Middle frontal gyrus (tissue), 1 donor: Measurements from ENCODE around the gene FOS.

Experiments used
- DNase-seq: peaks from one replicate; pipeline ENCODE4 v3.0.0-alpha.2; 2015; ENCODE audit warnings: low spot score; ENCODE audit errors: extremely low spot score

The FOS gene

GRCh38 chr14:75249958-75250336 lies 28.7 kb upstream of the FOS start:
- DNase-seq = no peak

- DNase-seq = no peak
Observed at GRCh38 chr14:75250800-75251199, 27.8 kb upstream of the FOS start.

DNA sequence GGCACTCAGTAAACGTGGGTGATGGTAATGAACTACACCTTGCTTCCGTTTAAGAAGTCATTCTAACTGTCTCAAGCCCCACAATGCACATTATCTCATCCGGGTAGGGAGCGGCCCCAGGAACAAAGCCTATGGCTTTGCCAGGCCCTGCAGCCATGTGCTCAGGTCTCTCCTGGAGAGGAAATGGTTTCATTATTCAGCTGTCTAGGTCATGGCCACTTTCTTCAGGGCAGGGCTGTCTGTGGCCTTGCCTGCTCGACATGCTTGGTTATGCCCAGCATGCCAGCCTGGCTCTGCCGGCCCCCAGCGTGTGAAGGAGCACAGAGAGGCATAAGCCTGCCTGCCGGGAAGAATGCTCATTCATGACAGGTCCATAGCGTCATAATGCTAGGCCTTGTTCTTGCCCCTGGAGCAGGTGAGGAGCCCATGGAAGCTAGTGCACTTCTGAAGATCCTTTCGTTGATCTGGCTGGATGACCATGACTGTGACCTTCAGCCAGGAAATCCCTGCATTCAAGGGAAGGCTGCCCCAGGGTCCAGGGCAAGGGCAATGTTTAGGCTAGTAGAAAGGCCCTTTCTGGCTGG lies 26.3 kb upstream of the FOS start:
- DNase-seq = no peak

- no peak for DNase-seq
Observed at GRCh38 chr14:75254381-75254822, 24.2 kb upstream of the FOS start.

DNA sequence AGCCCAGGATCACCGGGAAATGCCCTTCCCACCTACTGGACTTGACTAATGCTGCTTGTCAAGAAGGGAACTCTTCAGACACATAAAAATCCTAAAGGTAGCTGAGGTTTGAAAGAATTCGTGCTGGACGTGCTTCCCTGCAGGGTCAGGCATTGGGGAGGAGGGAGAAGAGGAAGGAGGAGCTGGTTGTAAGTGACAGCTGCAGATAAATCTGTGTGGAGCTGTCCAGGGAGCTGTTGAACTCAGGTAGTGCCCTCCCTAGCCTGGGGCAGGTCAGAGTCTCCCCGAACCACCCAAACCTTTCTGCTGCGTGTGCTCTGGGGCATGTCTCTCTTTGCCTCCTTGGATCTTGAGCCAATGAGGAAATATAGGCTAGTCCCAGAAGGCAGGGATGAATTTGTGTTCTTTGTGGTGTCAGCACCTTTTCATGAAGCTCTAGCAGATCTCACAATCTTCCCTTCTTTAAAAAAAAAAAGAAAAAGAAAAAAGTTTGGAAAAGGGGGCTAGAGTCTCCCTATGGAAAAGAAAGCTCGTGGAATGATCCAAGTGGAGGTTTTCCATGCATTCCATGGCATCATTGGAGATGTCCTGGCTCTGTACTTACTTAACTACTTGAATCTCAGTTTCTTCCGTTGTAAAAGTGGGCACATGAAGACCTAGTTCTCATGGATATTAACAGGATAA lies 23.6 kb upstream of the FOS start:
- DNase-seq = no peak

DNA sequence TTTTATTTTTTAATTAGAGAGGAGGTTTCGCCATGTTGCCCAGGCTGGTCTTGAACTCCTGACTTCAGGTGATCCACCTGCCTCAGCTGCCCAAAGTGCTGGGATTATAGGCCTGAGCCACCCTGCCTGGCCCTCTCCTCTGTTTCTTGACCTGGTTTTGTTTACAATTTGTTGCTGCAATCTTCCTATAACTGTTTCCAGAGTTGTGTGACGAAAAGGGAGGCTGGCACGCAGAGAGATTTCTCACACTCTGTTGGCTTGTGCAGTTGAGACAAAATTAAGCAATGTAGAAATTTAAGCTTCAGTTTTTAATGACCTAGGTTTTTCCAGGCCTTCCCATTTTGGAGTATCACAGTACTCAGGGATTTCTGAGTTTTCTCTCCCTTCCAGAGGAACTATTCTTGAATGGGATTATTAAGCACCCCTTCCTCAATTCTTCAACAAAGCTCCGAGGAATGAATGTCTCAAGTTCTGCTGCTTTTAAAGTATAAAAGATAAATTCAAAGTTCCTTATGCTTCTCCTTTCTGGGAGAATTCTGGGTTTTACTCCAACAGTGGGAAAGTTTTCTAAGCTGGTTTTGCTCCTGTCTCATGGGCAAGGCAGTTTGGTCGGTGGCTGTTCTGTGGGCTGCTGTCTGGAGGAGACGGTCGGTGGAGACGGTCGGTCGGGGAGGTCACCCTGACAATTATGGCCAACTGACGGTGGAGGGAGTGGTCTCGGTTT lies 20.4 kb upstream of the FOS start:
- no peak for DNase-seq

DNA sequence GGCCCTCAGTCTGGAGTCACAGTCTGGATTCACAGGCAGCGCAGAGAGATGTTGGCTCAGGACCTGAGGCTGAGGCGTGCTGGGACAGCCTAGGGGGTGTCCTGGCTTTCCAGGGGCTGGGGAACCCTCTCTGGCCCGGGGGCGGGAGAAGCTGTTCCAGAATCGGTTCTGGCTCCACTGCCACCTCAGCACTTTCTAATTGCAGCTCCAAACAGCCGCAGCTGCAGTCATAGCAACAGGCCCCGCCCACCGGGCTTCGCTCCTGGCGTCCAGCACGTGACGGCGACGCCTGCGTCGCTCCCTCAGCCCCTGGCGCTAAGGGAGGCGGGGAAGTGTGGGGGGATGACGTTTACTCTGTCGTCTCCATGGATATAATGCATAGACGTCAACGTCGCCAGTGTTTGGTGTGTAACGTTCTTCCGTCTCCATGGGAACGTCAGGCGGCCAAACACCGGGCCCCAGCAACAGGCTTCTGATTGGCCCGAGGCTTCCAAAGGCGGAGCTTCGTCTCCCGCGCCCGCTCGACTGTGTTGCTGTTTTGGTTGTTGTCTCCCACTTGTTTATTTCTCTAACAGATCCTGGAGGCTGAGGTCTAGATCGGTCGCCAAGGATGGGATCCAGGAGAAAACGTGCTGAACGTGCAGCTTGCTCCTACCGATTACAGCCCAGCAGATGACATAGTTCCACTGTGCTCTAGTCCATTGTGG lies 19.7 kb upstream of the FOS start:
- DNase-seq = peak; percentile 97

DNA sequence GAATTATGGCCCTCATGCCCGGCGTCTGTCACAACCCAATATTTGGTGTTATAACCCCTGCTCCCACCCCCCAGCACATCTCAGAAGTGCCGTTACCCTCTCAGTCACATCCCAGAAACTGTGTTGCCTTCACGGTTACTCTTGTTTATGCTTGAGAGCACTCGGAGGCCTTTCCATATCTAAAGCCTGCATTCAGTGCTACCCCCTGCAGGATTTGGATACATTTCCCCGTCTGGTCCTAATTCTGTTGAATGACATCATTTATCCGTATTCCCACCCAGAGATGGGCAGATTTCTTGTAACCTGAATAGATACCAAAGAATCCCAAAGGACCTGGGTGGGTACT lies 19.1 kb upstream of the FOS start:
- DNase-seq = no peak

- DNase-seq = no peak
Observed at GRCh38 chr14:75260025-75260763, 18.4 kb upstream of the FOS start.

DNA sequence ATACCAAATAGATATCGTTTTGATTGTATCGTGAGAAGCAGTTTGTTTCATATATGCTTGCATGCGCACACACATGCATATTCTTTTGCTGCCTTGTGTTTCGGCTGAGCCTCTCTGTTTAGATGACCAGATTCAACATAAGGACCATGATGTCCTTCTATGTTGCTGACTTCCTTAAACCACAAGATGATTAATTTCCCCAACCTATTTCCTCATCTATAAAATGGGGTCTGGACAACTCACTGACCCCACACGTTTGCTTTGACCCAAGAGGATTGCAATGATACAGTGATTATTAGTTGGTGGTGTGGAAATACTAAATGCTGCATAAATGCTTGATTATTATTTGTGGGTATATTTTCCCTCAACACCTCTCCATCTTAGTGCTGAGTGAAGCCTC lies 16.8 kb upstream of the FOS start:
- no peak for DNase-seq

GRCh38 chr14:75262641-75263040 lies 16.0 kb upstream of the FOS start:
- no peak for DNase-seq

DNA sequence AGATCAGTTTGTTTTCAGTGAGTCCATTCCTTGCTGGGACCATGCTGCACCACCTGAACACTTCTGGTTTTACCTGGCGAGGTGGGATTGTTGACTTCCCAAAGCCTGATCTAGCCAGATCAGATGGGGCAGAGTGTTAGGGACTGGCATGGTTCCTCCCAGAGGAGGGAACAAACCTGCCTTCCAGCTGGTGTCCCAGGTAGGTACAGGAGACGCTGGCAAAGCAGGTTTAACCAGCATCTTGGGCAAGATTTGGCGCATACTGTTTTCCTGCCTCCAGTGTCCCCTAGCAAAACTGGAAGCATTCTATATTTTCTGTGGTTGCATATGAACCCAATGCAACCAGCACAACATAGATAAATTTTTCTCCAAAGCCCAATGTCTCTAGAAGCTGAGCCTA lies 14.6 kb upstream of the FOS start:
- no peak for DNase-seq

DNA sequence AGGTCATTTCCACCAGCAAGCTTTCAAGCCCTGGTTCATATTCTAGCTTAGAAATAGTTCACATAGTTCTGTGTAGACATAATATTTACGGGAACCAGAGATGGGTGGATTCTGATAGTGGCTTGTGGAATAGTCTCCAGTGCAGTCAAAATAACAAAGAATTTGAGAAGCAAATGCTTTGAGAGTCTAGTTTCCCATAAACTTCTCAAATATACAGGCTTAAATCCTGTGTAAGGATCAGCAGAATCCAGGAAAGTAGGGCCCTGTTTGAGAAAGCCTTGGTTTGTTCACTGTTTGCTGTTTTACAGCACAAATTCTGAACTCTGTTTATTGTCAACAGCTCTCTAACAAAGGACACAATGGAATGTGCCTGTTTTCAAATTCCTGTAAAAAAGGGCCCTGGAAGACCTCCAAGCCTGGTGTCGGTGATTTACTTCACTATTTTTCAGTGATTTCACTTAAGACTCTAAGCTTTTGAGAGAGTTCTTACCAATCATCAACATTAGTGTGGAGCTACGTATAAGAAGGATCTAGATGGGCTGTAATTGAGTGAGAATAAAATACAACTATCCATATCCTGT lies 11.4 kb upstream of the FOS start:
- no peak for DNase-seq

GRCh38 chr14:75268633-75269550 lies 9.7 kb upstream of the FOS start:
- no peak for DNase-seq

DNA sequence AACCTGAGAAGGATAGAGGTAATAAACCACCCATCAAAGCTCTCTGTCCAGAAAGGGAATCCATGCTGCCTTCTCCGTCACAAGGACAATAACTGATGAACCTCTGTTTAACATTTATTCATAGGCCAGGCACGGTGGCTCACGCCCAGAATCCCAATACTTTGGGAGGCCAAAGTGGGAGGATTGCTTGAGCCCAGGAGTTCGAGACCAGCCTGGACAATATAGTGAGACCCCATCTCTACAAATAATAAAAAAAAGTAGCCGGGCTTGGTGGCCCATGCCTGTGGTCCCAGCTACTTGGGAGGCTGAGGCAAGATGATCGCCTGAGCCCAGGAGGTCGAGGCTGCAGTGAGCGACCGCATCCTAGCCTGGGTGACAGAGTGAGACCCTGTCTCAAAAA lies 7.1 kb upstream of the FOS start:
- DNase-seq = no peak

DNA sequence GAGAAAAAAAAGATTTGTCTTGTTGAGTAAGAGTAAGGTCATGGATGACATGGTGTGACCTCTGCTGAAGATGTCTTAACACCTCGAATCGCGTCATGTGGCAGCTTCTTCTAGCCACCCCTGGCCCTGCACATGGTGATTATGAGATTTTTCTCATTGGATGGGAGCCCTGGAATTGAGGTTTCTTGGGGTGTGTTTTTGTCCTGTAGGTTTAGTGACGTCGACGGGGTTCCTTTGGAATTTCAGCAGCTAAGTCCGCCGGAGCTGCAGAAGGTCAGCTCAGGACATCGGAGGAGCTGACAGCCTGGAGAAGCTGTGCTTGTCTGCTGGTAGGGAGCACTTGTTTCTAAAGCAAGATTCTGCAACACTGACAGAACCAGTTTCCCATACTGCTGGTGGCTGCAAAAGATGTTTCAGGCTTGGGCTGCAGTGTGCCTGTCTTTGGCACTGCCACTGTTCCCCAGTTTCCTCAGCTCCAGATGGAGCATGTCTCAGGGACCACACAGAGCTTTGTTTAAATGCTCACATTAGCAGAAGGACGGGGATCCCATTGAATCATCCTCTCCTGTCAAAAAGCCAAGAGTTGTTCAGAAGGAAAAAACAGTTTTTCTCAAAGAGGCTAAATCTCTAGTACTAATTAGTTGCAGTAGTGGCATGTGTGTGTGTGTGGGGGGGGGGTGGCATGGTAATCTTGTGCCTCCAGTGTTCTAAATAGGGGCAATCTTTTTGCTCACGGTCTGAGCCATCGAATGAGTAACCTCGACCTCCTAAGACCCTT lies 5.2 kb upstream of the FOS start:
- DNase-seq = no peak

- DNase-seq = no peak
Observed at GRCh38 chr14:75274050-75274898, 4.4 kb upstream of the FOS start.

- no peak for DNase-seq
Observed at GRCh38 chr14:75274899-75275569, 3.6 kb upstream of the FOS start.
